ENCODE measurements around the gene SPATA31C1. TPM values are rescaled to one million over a fixed set of nuclear protein-coding genes. Genes with fewer than 3 reads are reported as not detected.
"Not testable (repeated sequence)": the region's sequence is repeated elsewhere in the genome, so short reads cannot be mapped to it uniquely, and the experiment has no call there.

SPATA31C1 gene
- not detected for total RNA-seq
- polyA plus RNA-seq: under 1 TPM in 1 of 4 donors, not detected in 3; 0.19 TPM

DNA sequence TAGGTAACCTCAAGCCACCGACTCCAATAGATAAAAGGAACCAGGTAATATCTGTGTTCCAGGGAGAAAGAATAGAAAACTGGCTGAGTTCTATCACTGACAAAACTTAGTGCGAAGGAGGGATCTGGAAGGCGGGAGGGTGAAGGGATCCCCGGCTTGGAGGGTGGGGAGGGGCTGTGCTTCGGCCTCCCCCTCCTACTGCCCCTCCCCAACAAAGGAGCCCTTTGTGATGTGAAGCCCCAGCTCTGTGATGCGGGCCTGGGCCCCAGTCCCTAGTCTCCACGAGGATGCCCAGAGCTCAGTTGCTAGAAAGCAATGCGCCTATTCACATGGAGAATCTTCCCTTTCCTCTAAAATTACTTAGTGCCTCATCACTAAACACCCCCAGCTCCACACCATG is at the start of gene SPATA31C1:
TSS of gene SPATA31C1 (plus strand) at position 301 of the 400 bp plus-strand sequence.
- H3K36me3 Mint-ChIP-seq; H3K36me3 ChIP-seq (ENCODE audit: control insufficient read depth, insufficient read depth, low read length); DNase-seq; H3K27ac ChIP-seq (ENCODE audit: insufficient read depth, low read length, poor library complexity, severe bottlenecking); H3K9me3 ChIP-seq (ENCODE audit: control insufficient read depth in 2 of 2, low read length in 2 of 2); H3K4me3 ChIP-seq (ENCODE audit: low read depth, low read length); H3K27me3 ChIP-seq (ENCODE audit: control insufficient read depth, insufficient read depth, low read length); H3K27me3 Mint-ChIP-seq; H3K4me1 Mint-ChIP-seq; H3K4me3 Mint-ChIP-seq; H3K9me3 Mint-ChIP-seq; H3K4me1 ChIP-seq (ENCODE audit: control insufficient read depth, insufficient read depth, low read length, poor library complexity, severe bottlenecking); ATAC-seq (ENCODE audit: low read depth in 2 of 2); H3K27ac Mint-ChIP-seq: not testable (repeated sequence)

DNA sequence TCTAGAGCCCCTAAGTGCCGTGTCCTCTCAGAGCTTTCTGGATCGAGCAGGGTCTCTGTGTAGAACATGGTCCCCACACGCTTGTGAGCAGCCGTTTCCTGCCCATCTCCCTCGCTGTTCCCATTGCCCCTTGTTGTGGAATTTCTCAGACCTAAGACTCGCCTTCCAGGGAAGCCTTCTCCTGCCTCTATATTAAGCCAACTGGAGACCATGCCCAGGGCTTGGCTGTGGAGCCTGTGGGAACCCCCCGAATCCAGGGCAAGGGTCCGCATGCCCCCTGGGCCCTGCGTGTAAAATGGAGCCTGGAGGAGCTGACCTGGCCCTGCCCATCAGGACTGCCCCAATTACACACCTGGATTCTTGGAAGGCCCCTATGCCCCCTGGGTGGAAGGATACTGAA is 49.6 kb upstream of the SPATA31C1 start:
- Histone ChIP-seq H3K4me3 (ENCODE audit: low read depth, low read length) (no peak overlapping the region), H3K27me3 (ENCODE audit: control insufficient read depth, insufficient read depth, low read length) (no peaks in the 10 kb centered on the region), H3K27ac (ENCODE audit: insufficient read depth, low read length, poor library complexity, severe bottlenecking) (no peak overlapping the region), H3K9me3 (ENCODE audit: control insufficient read depth in 2 of 2, low read length in 2 of 2) (no peaks in the 10 kb centered on the region), H3K36me3 (ENCODE audit: control insufficient read depth, insufficient read depth, low read length) (no peaks in the 10 kb centered on the region), H3K4me1 (ENCODE audit: control insufficient read depth, insufficient read depth, low read length, poor library complexity, severe bottlenecking) (no peaks in the 10 kb centered on the region)
- H3K27ac Mint-ChIP-seq: no peak overlapping the region
- no peak overlapping the region for H3K4me3 Mint-ChIP-seq
- H3K27me3 Mint-ChIP-seq: no peaks in the 10 kb centered on the region
- H3K9me3 Mint-ChIP-seq: peaks cover 0 to 2% (median 0%) of the 10 kb centered on the region in 7 donors
- DNase-seq (no peak), ATAC-seq (ENCODE audit: low read depth in 2 of 2) (no peak)
- no peaks in the 10 kb centered on the region for H3K36me3 Mint-ChIP-seq
- no peaks in the 10 kb centered on the region for H3K4me1 Mint-ChIP-seq

DNA sequence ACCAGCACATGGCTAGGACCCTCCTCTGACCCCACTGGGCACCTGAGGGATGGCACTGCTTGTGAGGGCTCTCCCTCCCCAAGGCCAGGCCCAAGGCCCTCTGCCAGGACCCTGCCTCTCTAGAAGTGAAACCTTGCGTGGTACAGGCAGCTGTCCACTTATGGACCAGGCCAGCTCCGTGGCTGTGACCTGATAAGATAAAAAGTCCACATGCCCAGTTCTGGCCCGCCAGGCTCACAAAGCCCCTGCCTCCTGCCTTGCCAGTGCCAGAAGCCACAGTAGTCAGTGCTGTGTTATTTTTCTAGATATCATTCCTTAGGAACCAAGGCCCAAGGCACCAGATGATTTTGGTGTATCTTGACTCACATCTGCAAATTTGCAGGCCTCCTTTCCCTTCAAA is 49.1 kb upstream of the SPATA31C1 start:
- Histone ChIP-seq H3K4me1 (ENCODE audit: control insufficient read depth, insufficient read depth, low read length, poor library complexity, severe bottlenecking) (no peaks in the 10 kb centered on the region), H3K36me3 (ENCODE audit: control insufficient read depth, insufficient read depth, low read length) (no peaks in the 10 kb centered on the region), H3K4me3 (ENCODE audit: low read depth, low read length) (no peak overlapping the region), H3K27ac (ENCODE audit: insufficient read depth, low read length, poor library complexity, severe bottlenecking) (no peak overlapping the region), H3K9me3 (ENCODE audit: control insufficient read depth in 2 of 2, low read length in 2 of 2) (no peaks in the 10 kb centered on the region), H3K27me3 (ENCODE audit: control insufficient read depth, insufficient read depth, low read length) (no peaks in the 10 kb centered on the region)
- H3K9me3 Mint-ChIP-seq: peaks cover 0 to 2% (median 0%) of the 10 kb centered on the region in 7 donors
- H3K4me3 Mint-ChIP-seq: no peak overlapping the region
- no peaks in the 10 kb centered on the region for H3K36me3 Mint-ChIP-seq
- ATAC-seq (ENCODE audit: low read depth in 2 of 2) (no peak), DNase-seq (no peak)
- no peaks in the 10 kb centered on the region for H3K27me3 Mint-ChIP-seq
- H3K27ac Mint-ChIP-seq: no peak overlapping the region
- no peaks in the 10 kb centered on the region for H3K4me1 Mint-ChIP-seq

DNA sequence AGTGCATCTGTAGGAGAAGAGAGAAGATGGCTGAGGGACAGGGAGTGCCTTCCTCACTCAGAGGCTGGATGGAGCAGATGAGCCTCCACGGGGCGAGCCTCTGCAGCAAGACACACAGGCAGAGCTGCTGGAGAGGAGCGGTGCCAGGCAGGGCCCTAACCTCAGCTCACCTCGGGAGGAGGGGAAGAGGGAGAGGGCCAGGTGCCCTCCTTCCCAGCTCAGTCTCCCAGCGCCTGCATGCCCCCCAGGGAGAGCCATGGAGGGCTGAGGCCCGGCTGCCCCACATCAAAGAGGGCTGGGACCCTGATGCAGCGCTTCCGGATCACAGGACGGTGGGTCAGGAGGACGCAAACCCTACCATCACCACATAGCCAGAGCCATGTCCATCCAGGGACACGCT is 48.7 kb upstream of the SPATA31C1 start:
- no peak overlapping the region for H3K27ac Mint-ChIP-seq
- H3K4me3 Mint-ChIP-seq: no peak overlapping the region
- no peaks in the 10 kb centered on the region for H3K4me1 Mint-ChIP-seq
- Histone ChIP-seq H3K4me3 (ENCODE audit: low read depth, low read length) (no peak overlapping the region), H3K27me3 (ENCODE audit: control insufficient read depth, insufficient read depth, low read length) (no peaks in the 10 kb centered on the region), H3K9me3 (ENCODE audit: control insufficient read depth in 2 of 2, low read length in 2 of 2) (no peaks in the 10 kb centered on the region), H3K4me1 (ENCODE audit: control insufficient read depth, insufficient read depth, low read length, poor library complexity, severe bottlenecking) (no peaks in the 10 kb centered on the region), H3K36me3 (ENCODE audit: control insufficient read depth, insufficient read depth, low read length) (no peaks in the 10 kb centered on the region), H3K27ac (ENCODE audit: insufficient read depth, low read length, poor library complexity, severe bottlenecking) (no peak overlapping the region)
- DNase-seq (no peak), ATAC-seq (ENCODE audit: low read depth in 2 of 2) (peak in 1 of 2 donors; percentile 16)
- H3K9me3 Mint-ChIP-seq: peaks cover 0 to 2% (median 0%) of the 10 kb centered on the region in 7 donors
- H3K27me3 Mint-ChIP-seq: no peaks in the 10 kb centered on the region
- H3K36me3 Mint-ChIP-seq: no peaks in the 10 kb centered on the region

DNA sequence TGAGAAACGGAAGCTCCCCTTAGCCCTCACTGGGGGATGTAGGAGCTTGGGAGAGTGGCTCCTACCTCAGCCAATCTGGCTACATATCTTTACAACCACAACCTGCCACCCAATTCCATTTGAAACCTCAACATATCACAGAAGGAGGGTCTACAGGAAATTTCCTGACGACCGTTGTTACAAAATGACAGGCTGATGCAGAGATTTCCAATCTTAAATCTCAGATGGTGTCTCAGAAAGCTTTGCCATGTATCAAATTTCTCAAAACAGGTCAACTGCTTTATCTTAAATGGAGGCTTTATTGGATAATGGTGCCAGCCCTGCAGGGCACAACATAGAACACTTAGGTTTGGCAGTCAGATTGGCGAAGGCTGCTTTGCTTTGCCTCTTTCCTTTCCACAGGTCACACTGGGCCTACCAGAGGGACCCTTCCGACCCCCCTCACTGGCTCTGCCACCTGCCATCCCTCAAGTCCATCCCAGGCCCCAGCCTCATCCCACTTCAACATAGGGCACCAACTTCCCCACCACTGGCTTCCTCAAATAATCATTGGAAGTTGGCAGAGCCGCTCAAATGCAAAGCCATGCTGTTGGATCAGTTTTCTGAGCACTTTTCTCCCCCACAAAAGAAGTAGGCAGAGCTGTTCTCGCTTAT is 46.2 kb upstream of the SPATA31C1 start:
- DNase-seq (no peak), ATAC-seq (ENCODE audit: low read depth in 2 of 2) (no peak)
- H3K9me3 ChIP-seq (ENCODE audit: control insufficient read depth in 2 of 2, low read length in 2 of 2): no peaks in the 10 kb centered on the region
- no peaks in the 10 kb centered on the region for H3K27me3 ChIP-seq (ENCODE audit: control insufficient read depth, insufficient read depth, low read length)
- H3K4me1 Mint-ChIP-seq: no peaks in the 10 kb centered on the region
- H3K27ac Mint-ChIP-seq: no peak overlapping the region
- no peaks in the 10 kb centered on the region for H3K36me3 ChIP-seq (ENCODE audit: control insufficient read depth, insufficient read depth, low read length)
- H3K27me3 Mint-ChIP-seq: peaks cover 1% of the 10 kb centered on the region
- no peaks in the 10 kb centered on the region for H3K4me1 ChIP-seq (ENCODE audit: control insufficient read depth, insufficient read depth, low read length, poor library complexity, severe bottlenecking)
- H3K27ac ChIP-seq (ENCODE audit: insufficient read depth, low read length, poor library complexity, severe bottlenecking): no peak overlapping the region
- H3K4me3 ChIP-seq (ENCODE audit: low read depth, low read length): no peak overlapping the region
- no peak overlapping the region for H3K4me3 Mint-ChIP-seq
- peaks cover 0 to 2% (median 0%) of the 10 kb centered on the region in 7 donors for H3K9me3 Mint-ChIP-seq
- no peaks in the 10 kb centered on the region for H3K36me3 Mint-ChIP-seq

DNA sequence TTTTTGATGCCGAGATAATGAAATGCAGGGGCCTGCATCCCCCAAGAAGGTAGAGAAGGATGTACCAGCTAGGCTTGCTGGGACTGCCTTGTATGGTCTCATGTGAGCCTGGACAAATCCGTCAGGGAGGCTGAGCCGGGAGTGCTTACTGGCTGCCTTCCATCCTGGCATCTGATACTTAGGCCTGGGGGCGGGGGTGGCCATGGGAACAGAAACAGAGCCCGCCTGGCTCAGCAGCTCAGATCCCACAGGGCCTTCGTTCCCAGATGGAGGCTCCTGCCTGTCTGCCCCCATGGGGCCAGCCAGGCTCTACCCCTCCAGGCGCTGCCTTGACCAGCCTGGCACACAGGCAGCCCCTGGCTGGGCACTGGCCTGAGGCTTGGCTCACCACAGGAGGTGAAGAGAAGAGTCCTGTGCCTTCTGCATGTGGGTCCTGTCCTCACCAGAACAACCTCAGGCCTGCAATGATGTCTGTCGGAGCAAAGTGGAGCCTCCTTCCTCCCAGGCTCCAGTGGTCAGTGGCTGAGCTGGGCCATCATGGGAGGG is 45.6 kb upstream of the SPATA31C1 start:
- no peak for DNase-seq
- H3K27ac Mint-ChIP-seq: no peak overlapping the region
- H3K9me3 Mint-ChIP-seq: peaks cover 0 to 4% (median 0%) of the 10 kb centered on the region in 7 donors
- H3K4me1 Mint-ChIP-seq: no peaks in the 10 kb centered on the region
- no peaks in the 10 kb centered on the region for H3K36me3 Mint-ChIP-seq
- no peak overlapping the region for H3K4me3 Mint-ChIP-seq
- no peaks in the 10 kb centered on the region for H3K36me3 ChIP-seq (ENCODE audit: control insufficient read depth, insufficient read depth, low read length)
- no peak overlapping the region for H3K27ac ChIP-seq (ENCODE audit: insufficient read depth, low read length, poor library complexity, severe bottlenecking)
- ATAC-seq (ENCODE audit: low read depth in 2 of 2): no peak
- no peak overlapping the region for H3K4me3 ChIP-seq (ENCODE audit: low read depth, low read length)
- peaks cover 5% of the 10 kb centered on the region for H3K27me3 Mint-ChIP-seq
- no peaks in the 10 kb centered on the region for H3K9me3 ChIP-seq (ENCODE audit: control insufficient read depth in 2 of 2, low read length in 2 of 2)
- no peaks in the 10 kb centered on the region for H3K27me3 ChIP-seq (ENCODE audit: control insufficient read depth, insufficient read depth, low read length)
- no peaks in the 10 kb centered on the region for H3K4me1 ChIP-seq (ENCODE audit: control insufficient read depth, insufficient read depth, low read length, poor library complexity, severe bottlenecking)

DNA sequence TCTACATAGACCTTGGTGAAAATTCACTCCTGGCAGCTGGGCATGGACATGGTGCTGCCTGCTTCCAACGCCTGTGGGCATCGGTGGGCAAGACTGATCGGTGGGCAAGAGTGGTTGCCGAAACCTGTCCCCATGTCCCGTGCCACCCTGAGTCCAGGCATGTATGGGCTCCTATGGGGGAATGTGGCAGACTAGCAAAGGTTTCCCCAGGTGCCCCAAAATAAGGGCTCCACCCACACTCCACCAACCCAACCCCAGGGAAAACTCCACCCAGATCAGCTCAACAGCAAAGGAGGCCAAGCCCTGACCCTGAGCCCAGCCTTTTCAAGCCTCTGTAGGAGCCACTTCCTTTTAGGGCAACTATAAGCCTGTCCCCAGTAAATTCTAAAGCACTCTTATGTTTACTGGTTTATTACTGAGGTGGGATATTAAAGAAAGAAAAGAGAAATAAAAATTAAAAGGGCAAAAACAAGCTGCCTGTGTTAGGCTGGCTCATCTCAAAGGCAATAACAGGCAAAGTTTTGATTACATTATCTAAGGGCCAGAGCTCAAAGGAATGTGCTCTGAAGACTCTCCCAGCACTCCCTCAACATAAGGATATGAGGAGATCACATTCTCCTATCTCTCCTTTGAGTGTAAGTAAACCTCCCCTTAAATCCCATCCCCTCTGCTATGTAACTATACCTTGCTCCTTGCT is 44.0 kb upstream of the SPATA31C1 start:
- no peak overlapping the region for H3K27ac ChIP-seq (ENCODE audit: insufficient read depth, low read length, poor library complexity, severe bottlenecking)
- no peaks in the 10 kb centered on the region for H3K27me3 ChIP-seq (ENCODE audit: control insufficient read depth, insufficient read depth, low read length)
- H3K9me3 ChIP-seq (ENCODE audit: control insufficient read depth in 2 of 2, low read length in 2 of 2): no peaks in the 10 kb centered on the region
- peaks cover 5% of the 10 kb centered on the region for H3K27me3 Mint-ChIP-seq
- H3K4me3 ChIP-seq (ENCODE audit: low read depth, low read length): no peak overlapping the region
- peaks cover 0 to 5% (median 0%) of the 10 kb centered on the region in 7 donors for H3K9me3 Mint-ChIP-seq
- H3K4me1 Mint-ChIP-seq: peaks cover 0 to 2% (median 0%) of the 10 kb centered on the region in 4 donors
- H3K36me3 Mint-ChIP-seq: no peaks in the 10 kb centered on the region
- DNase-seq (no peak), ATAC-seq (ENCODE audit: low read depth in 2 of 2) (no peak)
- no peaks in the 10 kb centered on the region for H3K36me3 ChIP-seq (ENCODE audit: control insufficient read depth, insufficient read depth, low read length)
- no peak overlapping the region for H3K27ac Mint-ChIP-seq
- H3K4me1 ChIP-seq (ENCODE audit: control insufficient read depth, insufficient read depth, low read length, poor library complexity, severe bottlenecking): no peaks in the 10 kb centered on the region
- no peak overlapping the region for H3K4me3 Mint-ChIP-seq

DNA sequence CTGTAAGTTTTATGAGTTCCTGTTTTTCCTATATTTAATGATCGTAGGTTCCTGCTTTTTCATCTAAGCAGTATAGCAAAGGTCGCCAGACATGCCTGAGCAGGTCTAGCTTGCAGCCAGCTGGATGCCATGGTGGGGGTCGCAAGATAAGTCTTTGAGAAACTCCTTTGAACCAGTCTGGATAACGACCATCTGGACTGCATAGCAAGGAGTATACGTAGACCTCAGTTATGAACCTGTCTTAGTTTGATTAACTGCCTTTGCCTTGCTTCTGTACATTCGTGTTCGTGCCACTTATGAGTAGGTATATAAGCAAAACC is 43.5 kb upstream of the SPATA31C1 start:
- ATAC-seq (ENCODE audit: low read depth in 2 of 2): no peak

More for the DNA sequence above, 43.5 kb upstream of the SPATA31C1 start:
- H3K4me1 Mint-ChIP-seq: peaks cover 0 to 2% (median 0%) of the 10 kb centered on the region in 4 donors
- no peak overlapping the region for H3K4me3 Mint-ChIP-seq
- H3K27me3 ChIP-seq (ENCODE audit: control insufficient read depth, insufficient read depth, low read length): no peaks in the 10 kb centered on the region
- no peak overlapping the region for H3K27ac ChIP-seq (ENCODE audit: insufficient read depth, low read length, poor library complexity, severe bottlenecking)
- peaks cover 0 to 5% (median 0%) of the 10 kb centered on the region in 7 donors for H3K9me3 Mint-ChIP-seq
- no peaks in the 10 kb centered on the region for H3K36me3 ChIP-seq (ENCODE audit: control insufficient read depth, insufficient read depth, low read length)
- H3K36me3 Mint-ChIP-seq: no peaks in the 10 kb centered on the region
- no peaks in the 10 kb centered on the region for H3K9me3 ChIP-seq (ENCODE audit: control insufficient read depth in 2 of 2, low read length in 2 of 2)
- H3K4me3 ChIP-seq (ENCODE audit: low read depth, low read length): no peak overlapping the region
- no peaks in the 10 kb centered on the region for H3K4me1 ChIP-seq (ENCODE audit: control insufficient read depth, insufficient read depth, low read length, poor library complexity, severe bottlenecking)
- H3K27me3 Mint-ChIP-seq: peaks cover 5% of the 10 kb centered on the region
- no peak for DNase-seq
- H3K27ac Mint-ChIP-seq: no peak overlapping the region

Measured in CD4-positive, CD25-positive, alpha-beta regulatory T cell (primary cell).